Measurements from ENCODE around the gene CHD9.

CHD9 gene

DNA sequence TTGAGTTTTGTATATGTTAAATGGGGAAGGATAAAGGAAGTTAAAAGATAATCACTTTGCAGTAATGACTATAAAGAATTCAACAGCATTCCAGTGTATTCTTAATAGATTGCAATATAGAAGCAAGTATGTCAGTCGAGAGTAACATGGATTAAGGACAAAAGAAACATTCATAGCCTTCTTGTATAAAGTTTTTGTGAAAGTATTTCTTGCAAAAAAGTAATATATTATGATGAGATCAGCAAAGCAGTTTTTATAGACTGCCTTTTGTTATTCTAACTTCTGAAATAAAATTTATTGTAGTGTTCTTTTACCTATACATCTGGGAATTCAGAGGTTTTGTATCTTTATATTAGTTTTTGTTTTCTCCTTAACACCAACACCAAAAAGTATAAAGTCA lies 194.5 kb downstream of the CHD9 start:
- H3K27me3 ChIP-seq (ENCODE audit: insufficient read depth, low read length, poor library complexity, severe bottlenecking) = no peaks in the 10 kb centered on the region
- no peaks in the 10 kb centered on the region for H3K4me1 ChIP-seq (ENCODE audit: insufficient read depth, low read length, poor library complexity, severe bottlenecking)
- H3K9me2 ChIP-seq (replicated peaks; ENCODE audit: low read depth, low read length) = no peaks in the 10 kb centered on the region
- no peak overlapping the region for H3K4me2 ChIP-seq (ENCODE audit: low read depth, low read length, poor library complexity, severe bottlenecking)
- no peak overlapping the region for H3K4me3 ChIP-seq (ENCODE audit: low read length, poor library complexity, severe bottlenecking)
- H3K9ac ChIP-seq (ENCODE audit: low read depth, low read length, poor library complexity, severe bottlenecking) = no peak overlapping the region
- H3K9me3 ChIP-seq (ENCODE audit: insufficient read depth, low read depth, low read length) = no peaks in the 10 kb centered on the region
- peaks cover 88% of the 10 kb centered on the region for H3K36me3 ChIP-seq (ENCODE audit: insufficient read depth, low read length)
- H2AFZ ChIP-seq (ENCODE audit: low read length) = no peak overlapping the region
- TF ChIP-seq EZH2phosphoT487 (IDR thresholded peaks at IDR 0.05; ENCODE audit: borderline replicate concordance) = no peak
- TF ChIP-seq, protein P1, sequence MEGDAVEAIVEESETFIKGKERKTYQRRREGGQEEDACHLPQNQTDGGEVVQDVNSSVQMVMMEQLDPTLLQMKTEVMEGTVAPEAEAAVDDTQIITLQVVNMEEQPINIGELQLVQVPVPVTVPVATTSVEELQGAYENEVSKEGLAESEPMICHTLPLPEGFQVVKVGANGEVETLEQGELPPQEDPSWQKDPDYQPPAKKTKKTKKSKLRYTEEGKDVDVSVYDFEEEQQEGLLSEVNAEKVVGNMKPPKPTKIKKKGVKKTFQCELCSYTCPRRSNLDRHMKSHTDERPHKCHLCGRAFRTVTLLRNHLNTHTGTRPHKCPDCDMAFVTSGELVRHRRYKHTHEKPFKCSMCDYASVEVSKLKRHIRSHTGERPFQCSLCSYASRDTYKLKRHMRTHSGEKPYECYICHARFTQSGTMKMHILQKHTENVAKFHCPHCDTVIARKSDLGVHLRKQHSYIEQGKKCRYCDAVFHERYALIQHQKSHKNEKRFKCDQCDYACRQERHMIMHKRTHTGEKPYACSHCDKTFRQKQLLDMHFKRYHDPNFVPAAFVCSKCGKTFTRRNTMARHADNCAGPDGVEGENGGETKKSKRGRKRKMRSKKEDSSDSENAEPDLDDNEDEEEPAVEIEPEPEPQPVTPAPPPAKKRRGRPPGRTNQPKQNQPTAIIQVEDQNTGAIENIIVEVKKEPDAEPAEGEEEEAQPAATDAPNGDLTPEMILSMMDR (conservative IDR thresholded peaks at IDR 0.05; ENCODE audit: low read length) = no peak
- H3K79me2 ChIP-seq (ENCODE audit: insufficient read depth, low read length) = no peaks in the 10 kb centered on the region
- peaks cover 3% of the 10 kb centered on the region for H4K20me1 ChIP-seq (ENCODE audit: insufficient read depth, low read length, poor library complexity, severe bottlenecking)
- H3F3A ChIP-seq (ENCODE audit: low read depth) = no peaks in the 10 kb centered on the region

GRCh38 chr16:53257001-53257400 lies 202.2 kb downstream of the CHD9 start:
- no peaks in the 10 kb centered on the region for H3K4me1 ChIP-seq (ENCODE audit: insufficient read depth, low read length, poor library complexity, severe bottlenecking)
- H3K4me2 ChIP-seq (ENCODE audit: low read depth, low read length, poor library complexity, severe bottlenecking) = no peak overlapping the region
- no peaks in the 10 kb centered on the region for H3K9me2 ChIP-seq (replicated peaks; ENCODE audit: low read depth, low read length)
- H4K20me1 ChIP-seq (ENCODE audit: insufficient read depth, low read length, poor library complexity, severe bottlenecking) = no peaks in the 10 kb centered on the region
- H3K79me2 ChIP-seq (ENCODE audit: insufficient read depth, low read length) = no peaks in the 10 kb centered on the region
- H3F3A ChIP-seq (ENCODE audit: low read depth) = no peaks in the 10 kb centered on the region
- H2AFZ ChIP-seq (ENCODE audit: low read length) = no peak overlapping the region
- H3K36me3 ChIP-seq (ENCODE audit: insufficient read depth, low read length) = peaks cover 83% of the 10 kb centered on the region
- H3K4me3 ChIP-seq (ENCODE audit: low read length, poor library complexity, severe bottlenecking) = no peak overlapping the region
- no peak for TF ChIP-seq EZH2phosphoT487 (IDR thresholded peaks at IDR 0.05; ENCODE audit: borderline replicate concordance)
- TF ChIP-seq, protein P1 (conservative IDR thresholded peaks at IDR 0.05; ENCODE audit: low read length) = no peak
- H3K27me3 ChIP-seq (ENCODE audit: insufficient read depth, low read length, poor library complexity, severe bottlenecking) = no peaks in the 10 kb centered on the region
- H3K9me3 ChIP-seq (ENCODE audit: insufficient read depth, low read depth, low read length) = no peaks in the 10 kb centered on the region
- H3K9ac ChIP-seq (ENCODE audit: low read depth, low read length, poor library complexity, severe bottlenecking) = no peak overlapping the region

- Histone ChIP-seq H3K36me3 (ENCODE audit: insufficient read depth, low read length) (peaks cover 83% of the 10 kb centered on the region), H3K4me3 (ENCODE audit: low read length, poor library complexity, severe bottlenecking) (no peak overlapping the region), H3K79me2 (ENCODE audit: insufficient read depth, low read length) (no peaks in the 10 kb centered on the region), H3K9me2 (replicated peaks; ENCODE audit: low read depth, low read length) (no peaks in the 10 kb centered on the region), H3K4me1 (ENCODE audit: insufficient read depth, low read length, poor library complexity, severe bottlenecking) (no peaks in the 10 kb centered on the region), H2AFZ (ENCODE audit: low read length) (no peak overlapping the region), H3K9me3 (ENCODE audit: insufficient read depth, low read depth, low read length) (no peaks in the 10 kb centered on the region), H3K27me3 (ENCODE audit: insufficient read depth, low read length, poor library complexity, severe bottlenecking) (no peaks in the 10 kb centered on the region), H4K20me1 (ENCODE audit: insufficient read depth, low read length, poor library complexity, severe bottlenecking) (no peaks in the 10 kb centered on the region), H3F3A (ENCODE audit: low read depth) (no peaks in the 10 kb centered on the region), H3K9ac (ENCODE audit: low read depth, low read length, poor library complexity, severe bottlenecking) (no peak overlapping the region), H3K4me2 (ENCODE audit: low read depth, low read length, poor library complexity, severe bottlenecking) (no peak overlapping the region)
- TF ChIP-seq, protein P1 (conservative IDR thresholded peaks at IDR 0.05; ENCODE audit: low read length) = no peak
- TF ChIP-seq EZH2phosphoT487 (IDR thresholded peaks at IDR 0.05; ENCODE audit: borderline replicate concordance) = no peak
These were observed 204.0 kb downstream of the CHD9 start for GRCh38 chr16:53258809-53259208.
